ENCODE measurements around the gene BRCA1. TPM values are rescaled to one million over a fixed set of nuclear protein-coding genes. Genes with fewer than 3 reads are reported as not detected.
"Not testable (repeated sequence)": the region's sequence is repeated elsewhere in the genome, so short reads cannot be mapped to it uniquely, and the experiment has no call there.

Gene BRCA1
- total RNA-seq, 1 donor from 2014 or later, result 9.1 TPM

DNA sequence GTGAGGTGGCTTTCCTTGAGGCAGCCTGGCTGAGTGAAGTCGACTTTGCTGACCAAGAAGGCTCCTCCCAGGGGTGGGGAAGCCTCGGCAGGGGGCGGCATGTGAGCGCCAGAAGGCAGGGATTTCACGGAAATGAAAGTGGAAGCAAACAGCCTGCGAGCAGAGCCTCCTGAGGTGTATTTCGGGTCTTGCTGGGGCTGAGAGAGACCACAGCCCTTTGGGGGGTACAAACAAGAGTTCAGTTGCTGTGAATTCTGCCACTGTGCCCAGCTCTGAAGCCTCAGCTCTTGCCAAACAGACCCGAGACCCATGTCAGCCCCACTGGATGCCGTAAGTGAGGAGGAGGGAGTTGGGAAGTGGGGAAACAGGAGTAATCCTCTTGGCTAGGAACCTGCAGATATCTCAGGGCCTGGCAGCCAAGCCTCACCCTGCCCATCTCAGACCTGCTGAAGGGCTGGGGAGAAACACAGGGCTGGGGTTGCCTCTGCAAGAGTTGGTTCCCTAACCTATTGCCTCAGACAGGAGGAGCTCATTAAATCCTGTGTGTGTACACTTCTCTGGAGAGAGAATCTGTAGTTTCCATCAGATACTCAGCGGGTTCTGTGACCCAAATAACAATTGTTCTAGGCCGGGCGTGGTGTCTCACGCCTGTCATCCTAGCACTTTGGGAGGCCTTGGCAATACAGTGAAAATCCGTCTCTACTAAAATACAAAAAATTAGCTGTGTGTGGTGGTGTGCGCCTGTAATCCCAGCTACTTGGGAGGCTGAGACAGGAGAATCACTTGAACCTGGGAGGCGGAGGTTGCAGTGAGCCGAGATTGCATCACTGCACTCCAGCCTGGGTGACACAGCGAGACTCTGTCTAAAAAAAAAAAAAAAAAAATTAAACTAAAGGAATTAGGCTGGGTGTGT, 118.3 kb downstream of the BRCA1 start, which contains the start of gene IFI35:
Gene IFI35 (plus strand): TSS at position 146 of the 913 bp plus-strand sequence. CDS start 164 bp downstream, at position 310.
- DNase-seq (ENCODE audit: low spot score), result peak; percentile 87

DNA sequence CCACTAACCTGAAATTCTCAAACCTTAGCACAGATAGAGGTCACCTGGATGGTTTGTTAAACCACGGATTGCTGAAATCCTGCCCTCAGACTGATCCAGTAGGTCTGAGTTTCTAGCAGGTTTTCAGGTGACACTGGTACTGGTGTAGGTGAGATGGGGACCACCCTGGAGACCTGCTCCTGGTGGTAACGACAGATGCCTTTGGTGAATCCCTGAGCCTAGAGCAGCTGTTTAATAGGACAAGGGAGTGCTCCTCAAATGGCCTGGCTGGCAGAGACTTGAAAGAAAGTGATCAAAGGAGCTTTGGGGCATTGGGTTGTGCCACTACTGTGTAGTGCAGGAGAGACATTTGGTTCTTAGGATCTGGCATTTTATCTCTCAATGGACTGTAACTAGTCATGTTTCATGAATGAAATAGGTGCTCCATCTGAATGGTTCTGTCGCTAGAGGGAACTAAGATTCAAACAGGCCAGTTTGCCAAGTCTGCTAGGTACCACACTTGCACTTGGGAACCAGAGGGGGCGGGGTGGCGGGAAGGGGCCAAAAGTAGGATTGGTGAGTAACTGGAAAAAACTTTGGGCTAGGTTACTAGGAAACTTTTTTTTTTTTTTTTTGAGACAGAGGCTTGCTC, 121.5 kb downstream of the BRCA1 start:
- DNase-seq (ENCODE audit: low spot score), result no peak

DNA sequence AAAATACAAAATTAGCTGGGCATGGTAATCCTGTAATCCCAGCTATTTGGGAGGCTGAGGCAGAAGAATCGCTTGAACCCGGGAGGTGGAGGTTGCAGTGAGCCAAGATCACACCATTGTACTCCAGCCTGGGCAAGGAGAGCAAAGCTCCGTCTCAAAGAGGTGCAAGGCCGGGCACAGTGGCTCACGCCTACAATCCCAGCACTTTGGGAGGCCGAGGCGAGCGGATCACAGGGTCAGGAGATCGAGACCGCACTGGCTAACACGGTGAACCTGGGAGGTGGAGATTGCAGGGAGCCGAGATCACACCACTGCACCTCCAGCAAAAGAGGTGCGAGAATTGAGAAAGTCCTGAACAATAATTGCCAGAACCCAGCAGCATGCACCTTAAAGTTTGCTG, 124.3 kb downstream of the BRCA1 start:
- not testable (repeated sequence) for DNase-seq (ENCODE audit: low spot score)

DNA sequence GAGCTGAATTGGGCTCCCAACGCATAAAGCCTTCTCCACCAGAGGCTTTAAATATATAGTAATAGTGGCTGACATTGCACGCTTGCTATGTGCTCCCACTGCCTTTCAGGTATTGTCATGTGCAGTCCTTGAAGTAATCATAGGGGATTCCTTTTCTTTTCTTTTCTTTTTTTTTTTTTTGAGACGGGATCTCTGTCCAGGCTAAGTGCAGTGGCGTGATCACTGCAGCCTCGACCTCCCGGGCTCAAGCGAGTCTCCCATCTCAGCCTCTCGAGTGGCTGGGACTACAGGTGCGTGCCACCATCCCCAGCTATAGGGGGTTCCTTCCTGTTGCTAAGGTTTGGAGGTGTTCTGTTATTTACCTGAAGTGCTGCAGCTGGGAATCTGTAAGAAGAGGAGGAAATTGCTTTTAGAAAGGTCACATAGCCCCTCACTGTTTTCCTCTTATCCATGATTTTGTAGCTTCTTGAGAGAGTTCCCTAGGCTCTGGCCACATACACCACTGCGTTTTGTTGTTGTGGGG, 126.1 kb downstream of the BRCA1 start:
- DNase-seq (ENCODE audit: low spot score), result no peak

DNA sequence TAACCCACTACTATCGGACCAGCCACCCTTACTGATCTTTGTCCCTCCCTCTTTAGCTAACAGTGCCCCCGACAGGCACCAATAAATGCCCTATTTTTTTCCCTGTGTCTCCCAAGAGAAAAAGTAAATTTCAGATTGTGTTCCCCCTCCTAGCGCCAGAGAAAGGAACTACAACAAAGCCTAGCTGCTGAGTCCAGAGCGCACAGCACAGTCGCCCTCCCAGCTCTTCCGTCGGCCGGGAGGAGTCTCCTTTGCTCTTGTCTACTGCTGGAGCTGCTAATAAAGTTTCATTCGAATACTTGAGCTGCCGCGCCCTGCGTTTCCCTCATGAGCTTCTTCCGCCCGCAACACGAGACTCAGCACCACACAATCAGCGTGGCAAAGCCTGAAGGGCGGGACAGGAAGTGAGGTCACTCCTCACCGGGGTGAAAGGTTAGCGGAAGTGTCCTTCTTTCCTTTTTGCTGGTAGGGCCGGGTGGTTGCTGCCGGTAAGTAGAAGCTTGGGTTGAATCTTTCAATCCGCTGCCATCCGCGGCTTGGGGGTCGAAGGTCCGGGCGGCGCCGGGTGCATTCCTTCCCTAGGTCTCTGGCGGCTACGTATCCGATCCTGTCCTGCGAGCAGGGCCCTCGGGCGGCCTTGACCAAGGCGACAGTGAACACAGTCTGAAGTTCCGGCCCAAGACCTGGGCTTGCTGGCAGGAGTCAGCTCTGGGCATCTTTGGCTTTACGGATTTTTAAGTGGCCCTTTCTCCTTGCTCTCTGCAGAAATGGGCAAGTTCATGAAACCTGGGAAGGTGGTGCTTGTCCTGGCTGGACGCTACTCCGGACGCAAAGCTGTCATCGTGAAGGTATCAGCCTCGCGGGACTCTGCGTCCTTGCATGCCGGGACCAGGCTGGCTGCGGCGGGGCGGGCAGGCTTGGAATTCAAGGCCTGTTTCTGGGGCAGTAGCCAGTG, 126.9 kb downstream of the BRCA1 start, which contains the start of gene RPL27:
Gene RPL27 (plus strand): TSS at position 436 of the 955 bp plus-strand sequence. CDS start 332 bp downstream, at position 768.
- DNase-seq (ENCODE audit: low spot score), result peak; percentile 100

DNA sequence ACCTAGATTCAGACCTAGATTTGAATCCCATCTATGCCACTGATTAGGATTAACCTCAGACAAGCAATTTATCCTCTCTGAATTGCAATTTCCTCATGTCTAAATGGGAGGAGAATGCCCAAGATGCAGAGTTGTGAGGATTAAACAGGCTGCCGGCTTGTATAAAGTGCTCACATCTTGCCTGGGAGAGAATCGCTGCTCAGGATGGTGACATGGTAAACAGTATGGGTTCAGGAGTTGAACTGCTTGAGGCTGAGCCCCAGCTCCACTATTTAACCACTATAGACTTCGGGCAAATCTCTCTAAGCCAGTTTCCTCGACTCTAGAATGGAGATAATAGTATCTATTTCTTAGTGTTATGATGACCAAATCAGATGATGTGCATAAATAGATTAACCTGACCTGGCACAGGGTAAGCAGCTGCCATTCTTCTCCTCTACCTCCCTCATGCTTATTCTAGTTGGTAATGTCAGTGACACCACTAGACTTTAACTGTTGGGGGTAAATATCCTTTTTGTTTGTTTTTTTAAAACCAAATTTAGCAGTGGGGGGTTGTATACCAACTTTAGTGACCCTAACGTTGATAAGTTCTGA, 127.7 kb downstream of the BRCA1 start:
- no peak for DNase-seq (ENCODE audit: low spot score)

Other genes starting within 250 kb of the BRCA1 start
- not detected for gene G6PC1, start 224.6 kb downstream of the BRCA1 start, total RNA-seq (ENCODE audit: insufficient read depth, low replicate concordance)
- gene AARSD1, start 160.9 kb downstream of the BRCA1 start, total RNA-seq (ENCODE audit: insufficient read depth, low replicate concordance), result 38.3 TPM
- 10.4 TPM for gene PTGES3L, start 145.3 kb downstream of the BRCA1 start, total RNA-seq (ENCODE audit: insufficient read depth, low replicate concordance)
- gene RUNDC1, start 144.8 kb downstream of the BRCA1 start, total RNA-seq (ENCODE audit: insufficient read depth, low replicate concordance), result 17.8 TPM
- 1,521 TPM for gene RPL27, start 126.9 kb downstream of the BRCA1 start, total RNA-seq (ENCODE audit: insufficient read depth, low replicate concordance)
- gene IFI35, start 118.6 kb downstream of the BRCA1 start, total RNA-seq (ENCODE audit: insufficient read depth, low replicate concordance), result 1.4 TPM
- gene VAT1, start 103.0 kb downstream of the BRCA1 start, total RNA-seq (ENCODE audit: insufficient read depth, low replicate concordance), result 38.8 TPM
- gene RND2, start 100.1 kb downstream of the BRCA1 start, total RNA-seq (ENCODE audit: insufficient read depth, low replicate concordance), result 0.72 TPM
- gene NBR1, start 45.9 kb upstream of the BRCA1 start, total RNA-seq (ENCODE audit: insufficient read depth, low replicate concordance), result 83.8 TPM
- 6.7 TPM for gene TMEM106A, start 86.5 kb upstream of the BRCA1 start, total RNA-seq (ENCODE audit: insufficient read depth, low replicate concordance)
- not detected for gene CCDC200, start 103.3 kb upstream of the BRCA1 start, total RNA-seq (ENCODE audit: insufficient read depth, low replicate concordance)
- not detected for gene RNU2-1, start 108.6 kb upstream of the BRCA1 start, total RNA-seq (ENCODE audit: insufficient read depth, low replicate concordance)